Bronchial epithelial cell (primary cell): Measurements from ENCODE around the gene OSBP2. TPM values are rescaled to one million over a fixed set of nuclear protein-coding genes. Genes with fewer than 3 reads are reported as not detected.

ENCODE experiments used
- DNase-seq: peaks from one replicate; pipeline ENCODE4 v3.0.0-alpha.2; 2010; ENCODE audit warnings: low read depth
- FAIRE-seq: peaks from 2 replicates; lab custom pipeline; 2011; peaks lifted over from hg19 to GRCh38; lab: Jason Lieb, UNC
- H3K27me3 ChIP-seq: 2 replicates; pipeline ENCODE4 v1.5.1; 2011; ENCODE audit warnings: low read length; ENCODE audit not compliant: control insufficient read depth, insufficient read depth
- H3K36me3 ChIP-seq: 2 replicates; pipeline ENCODE4 v1.5.1; 2011; ENCODE audit warnings: low read length; ENCODE audit not compliant: control insufficient read depth, insufficient read depth
- H3K4me3 ChIP-seq: 2 replicates; pipeline ENCODE4 v1.5.1; 2011; ENCODE audit warnings: mild to moderate bottlenecking, low read depth, low read length, control low read depth
- CTCF ChIP-seq: IDR thresholded peaks from 2 replicates; pipeline ENCODE4 v1.5.1; 2011; ENCODE audit warnings: mild to moderate bottlenecking, moderate library complexity, low read length, control low read depth, inconsistent platforms; ENCODE audit not compliant: insufficient read depth, severe bottlenecking
- total RNA-seq: library from RNA; depleted of rRNA; stranded (reverse); fragments of >200 nt; gene quantifications from 2 replicates; pipeline ENCODE4 v1.2.1, GENCODE V29; 2014

OSBP2 gene
- total RNA-seq, 1 donor from 2014 or later = 23.4 TPM

GRCh38 chr22:30650508-30651116, 44.1 kb upstream of the OSBP2 start:
- no peak overlapping the region for H3K4me3 ChIP-seq
- DNase-seq (no peak), FAIRE-seq (no peak)
- no peaks in the 10 kb centered on the region for H3K36me3 ChIP-seq
- no peak for TF ChIP-seq CTCF
- no peaks in the 10 kb centered on the region for H3K27me3 ChIP-seq

- Histone ChIP-seq H3K36me3 (no peaks in the 10 kb centered on the region), H3K4me3 (no peak overlapping the region), H3K27me3 (no peaks in the 10 kb centered on the region)
- DNase-seq (no peak), FAIRE-seq (no peak)
- no peak for TF ChIP-seq CTCF
Measured at GRCh38 chr22:30652852-30653251, 41.8 kb upstream of the OSBP2 start.

GRCh38 chr22:30654361-30654760, 40.3 kb upstream of the OSBP2 start:
- no peak for FAIRE-seq
- DNase-seq = no peak
- Histone ChIP-seq H3K4me3 (no peak overlapping the region), H3K27me3 (no peaks in the 10 kb centered on the region), H3K36me3 (no peaks in the 10 kb centered on the region)
- no peak for TF ChIP-seq CTCF

GRCh38 chr22:30655532-30655931, 39.1 kb upstream of the OSBP2 start:
- Histone ChIP-seq H3K4me3 (no peak overlapping the region), H3K27me3 (no peaks in the 10 kb centered on the region), H3K36me3 (no peaks in the 10 kb centered on the region)
- DNase-seq (no peak), FAIRE-seq (no peak)
- no peak for TF ChIP-seq CTCF

GRCh38 chr22:30662040-30662439, 32.6 kb upstream of the OSBP2 start:
- Histone ChIP-seq H3K4me3 (no peak overlapping the region), H3K36me3 (peaks cover 3% of the 10 kb centered on the region), H3K27me3 (no peaks in the 10 kb centered on the region)
- DNase-seq (no peak), FAIRE-seq (peak; percentile 23)
- TF ChIP-seq CTCF = no peak

GRCh38 chr22:30664798-30665197, 29.9 kb upstream of the OSBP2 start:
- H3K36me3 ChIP-seq = peaks cover 3% of the 10 kb centered on the region
- H3K4me3 ChIP-seq = no peak overlapping the region
- FAIRE-seq (no peak), DNase-seq (no peak)
- TF ChIP-seq CTCF = no peak
- no peaks in the 10 kb centered on the region for H3K27me3 ChIP-seq
